PC-3 (cell line): ENCODE results near the gene RPS6KA2. TPM values are rescaled to one million over a fixed set of nuclear protein-coding genes. Genes with fewer than 3 reads are reported as not detected.

Experiments used
- ATAC-seq: fragments of 200-7000 bp; cut with Tn5 transposase; 2 replicates; pipeline ENCODE4 v1.9.1; 2020; ENCODE audit warnings: mild to moderate bottlenecking, moderate library complexity
- BruUV-seq: library from RNA; stranded (reverse); fragments of 400-500 nt; replicated peaks from 2 replicates; lab custom pipeline; 2021; lab: Mats Ljungman, UMichigan
- CTCF ChIA-PET: fragments of 300-600 bp; sonication (Branson Sonifier 250); formaldehyde crosslinking; loops from one replicate; lab custom pipeline; 2022; ENCODE audit warnings: antibody characterized with exemption; lab: Charles Lee
- POLR2A ChIA-PET: fragments of 300-600 bp; sonication (Branson Sonifier 250); formaldehyde crosslinking; loops from one replicate; lab custom pipeline; 2022; ENCODE audit warnings: antibody characterized with exemption; ENCODE audit not compliant: unreplicated experiment; lab: Charles Lee
- DNase-seq: peaks from one replicate; pipeline ENCODE4 v3.0.0-alpha.2; 2015
- H2AFZ ChIP-seq: fragments of 300-600 bp; sonication (generic); 2 replicates; pipeline ENCODE4 v1.6.0; 2016; ENCODE audit warnings: antibody characterized with exemption, low read length
- H3F3A ChIP-seq: fragments of 300-600 bp; sonication (generic); one replicate; pipeline ENCODE4 v1.6.0; 2017; ENCODE audit warnings: antibody characterized with exemption, low read length, control low read depth, mild to moderate bottlenecking; ENCODE audit not compliant: unreplicated experiment
- H3K27ac ChIP-seq: fragments of 300-600 bp; sonication (generic); 2 replicates; pipeline ENCODE4 v1.5.1; 2016; ENCODE audit warnings: mild to moderate bottlenecking, low read length
- H3K27me3 ChIP-seq: fragments of 300-600 bp; sonication (generic); 2 replicates; pipeline ENCODE4 v1.6.1; 2016; ENCODE audit warnings: low read length, mixed read lengths
- H3K36me3 ChIP-seq: fragments of 300-600 bp; sonication (generic); 2 replicates; pipeline ENCODE4 v1.6.1; 2016; ENCODE audit warnings: low read depth, mixed run types, low read length, mixed read lengths
- H3K4me1 ChIP-seq: fragments of 300-600 bp; sonication (generic); 2 replicates; pipeline ENCODE4 v1.5.1; 2016; ENCODE audit warnings: low read length; ENCODE audit not compliant: insufficient read depth
- H3K4me2 ChIP-seq: fragments of 300-600 bp; sonication (generic); 2 replicates; pipeline ENCODE4 v1.6.0; 2016; ENCODE audit warnings: low read length
- H3K4me3 ChIP-seq: fragments of 300-600 bp; sonication (generic); 2 replicates; pipeline ENCODE4 v1.5.1; 2016; ENCODE audit warnings: mild to moderate bottlenecking, low read length, mixed read lengths
- H3K79me2 ChIP-seq: fragments of 300-600 bp; sonication (generic); 2 replicates; pipeline ENCODE4 v1.6.1; 2017; ENCODE audit warnings: low read length, mixed read lengths
- H3K9ac ChIP-seq: fragments of 300-600 bp; sonication (generic); 2 replicates; pipeline ENCODE4 v1.6.0; 2016; ENCODE audit warnings: mild to moderate bottlenecking, low read length
- H3K9me2 ChIP-seq: fragments of 300-600 bp; sonication (generic); replicated peaks from 2 replicates; pipeline ENCODE4 v1.6.1; 2016; ENCODE audit warnings: mixed run types, low read length, mixed read lengths
- H3K9me3 ChIP-seq: fragments of 300-600 bp; sonication (generic); 2 replicates; pipeline ENCODE4 v1.6.1; 2016; ENCODE audit warnings: low read length, mixed read lengths
- H4K20me1 ChIP-seq: fragments of 300-600 bp; sonication (generic); 2 replicates; pipeline ENCODE4 v1.6.1; 2016; ENCODE audit warnings: low read length, mixed read lengths
- CTCF ChIP-seq: fragments of 300-600 bp; sonication (generic); conservative IDR thresholded peaks from 2 replicates; pipeline ENCODE4 v1.5.1; 2017; ENCODE audit warnings: antibody characterized with exemption, low read depth, mild to moderate bottlenecking, low read length
- EZH2 ChIP-seq: fragments of 300-600 bp; sonication (generic); IDR thresholded peaks from one replicate; pipeline ENCODE4 v1.6.1; 2017; ENCODE audit warnings: antibody characterized with exemption, mild to moderate bottlenecking, low read length; ENCODE audit not compliant: unreplicated experiment
- EZH2phosphoT487 ChIP-seq: fragments of 300-600 bp; sonication (generic); IDR thresholded peaks from 2 replicates; pipeline ENCODE4 v1.6.1; 2018; ENCODE audit warnings: mild to moderate bottlenecking, antibody characterized with exemption, low read length, borderline replicate concordance
- intact Hi-C: fragments of 100-400 bp; cut with micrococcal nuclease; formaldehyde crosslinking; loops from 2 replicates; pipeline ENCODE4 v1.9.0; 2023
- total RNA-seq: library from RNA; depleted of rRNA; stranded (reverse); fragments of >200 nt; gene quantifications from 2 replicates; pipeline ENCODE4 v1.2.3, GENCODE V29; 2014

RPS6KA2 gene
- total RNA-seq, 1 experiment from 2014 or later, result 5.1 TPM

- Histone ChIP-seq H3K9ac (no peak overlapping the region), H3K4me3 (no peak overlapping the region), H4K20me1 (no peaks in the 10 kb centered on the region), H3K9me2 (no peaks in the 10 kb centered on the region), H3K9me3 (no peaks in the 10 kb centered on the region), H3K4me2 (no peak overlapping the region), H3K27me3 (no peaks in the 10 kb centered on the region), H3K27ac (no peak overlapping the region), H3K79me2 (no peaks in the 10 kb centered on the region), H3F3A (no peaks in the 10 kb centered on the region), H3K4me1 (peaks cover 10% of the 10 kb centered on the region; the same call in 1 of the 2 replicates), H2AFZ (no peak overlapping the region), H3K36me3 (no peaks in the 10 kb centered on the region)
- POLR2A ChIA-PET, result no interaction called here
- CTCF ChIA-PET, result no interaction called here
- TF ChIP-seq EZH2phosphoT487 (no peak), CTCF (no peak), EZH2 (no peak)
- no TSS peak for BruUV-seq
- intact Hi-C loops, result no loop called here
- no peak for ATAC-seq
- DNase-seq, result no peak
Measured at GRCh38 chr6:166415833-166416347, 211.2 kb downstream of the RPS6KA2 start.

GRCh38 chr6:166415306-166415705, 211.7 kb downstream of the RPS6KA2 start:
- Histone ChIP-seq H3K27me3 (no peaks in the 10 kb centered on the region), H4K20me1 (no peaks in the 10 kb centered on the region), H3K27ac (no peak overlapping the region), H3F3A (no peaks in the 10 kb centered on the region), H3K4me1 (peaks cover 7% of the 10 kb centered on the region; the same call in 1 of the 2 replicates), H3K4me2 (no peak overlapping the region), H3K36me3 (no peaks in the 10 kb centered on the region), H3K9me2 (no peaks in the 10 kb centered on the region), H2AFZ (no peak overlapping the region), H3K9ac (no peak overlapping the region), H3K79me2 (no peaks in the 10 kb centered on the region), H3K4me3 (no peak overlapping the region), H3K9me3 (no peaks in the 10 kb centered on the region)
- ChIA-PET CTCF (no interaction called here), POLR2A (no interaction called here)
- DNase-seq (no peak), ATAC-seq (no peak)
- BruUV-seq, result no TSS peak
- TF ChIP-seq EZH2phosphoT487, result no peak
- TF ChIP-seq EZH2, result no peak
- TF ChIP-seq CTCF, result no peak
- intact Hi-C loops, result no loop called here

GRCh38 chr6:166413491-166413951, 213.5 kb downstream of the RPS6KA2 start:
- no peak overlapping the region for H3K27ac ChIP-seq
- H3K4me2 ChIP-seq, result no peak overlapping the region
- H3F3A ChIP-seq, result no peaks in the 10 kb centered on the region
- no peaks in the 10 kb centered on the region for H3K9me2 ChIP-seq
- H3K27me3 ChIP-seq, result no peaks in the 10 kb centered on the region
- H2AFZ ChIP-seq, result no peak overlapping the region
- no peaks in the 10 kb centered on the region for H3K36me3 ChIP-seq
- no peak overlapping the region for H3K9ac ChIP-seq
- BruUV-seq, result no TSS peak
- no peak for DNase-seq
- intact Hi-C loops, result no loop called here
- no peaks in the 10 kb centered on the region for H3K9me3 ChIP-seq
- TF ChIP-seq EZH2 (no peak), EZH2phosphoT487 (no peak), CTCF (no peak)
- ATAC-seq, result no peak
- POLR2A ChIA-PET, result no interaction called here
- CTCF ChIA-PET, result no interaction called here
- H3K4me1 ChIP-seq, result no peaks in the 10 kb centered on the region
- H3K79me2 ChIP-seq, result no peaks in the 10 kb centered on the region
- H3K4me3 ChIP-seq, result no peak overlapping the region
- H4K20me1 ChIP-seq, result no peaks in the 10 kb centered on the region
